GM23248 (cell line): Measurements from ENCODE around the gene UCHL1.

Source experiments
- EZH2 ChIP-seq: fragments of 200-600 bp; sonication (generic); IDR thresholded peaks from 2 replicates; pipeline ENCODE4 v1.6.1; 2018; ENCODE audit warnings: antibody characterized with exemption, mild to moderate bottlenecking; ENCODE audit not compliant: insufficient read depth, poor library complexity, severe bottlenecking
- EZH2phosphoT487 ChIP-seq: fragments of 200-600 bp; sonication (generic); IDR thresholded peaks from 2 replicates; pipeline ENCODE4 v1.6.1; 2018; ENCODE audit warnings: antibody characterized with exemption, moderate library complexity, mild to moderate bottlenecking, low read depth; ENCODE audit not compliant: insufficient read depth

DNA sequence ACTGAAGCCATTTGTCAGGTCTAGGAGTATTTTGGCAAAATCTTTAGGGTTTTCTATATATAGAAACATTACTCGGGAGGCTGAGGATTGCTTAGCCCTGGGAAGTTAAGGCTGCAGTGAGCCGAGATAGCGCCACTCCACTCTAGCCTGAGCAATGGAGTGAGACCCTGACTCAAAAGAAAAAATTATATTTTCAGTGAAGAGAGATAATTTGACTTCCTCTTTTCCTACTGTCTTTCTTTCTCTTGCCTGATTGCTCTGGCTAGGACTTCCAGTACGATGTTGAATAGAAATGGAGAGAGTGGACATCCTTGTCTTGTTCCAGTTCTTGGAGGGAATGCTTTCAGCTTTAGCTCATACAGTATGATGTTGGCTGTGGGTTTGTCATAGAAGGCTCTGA lies 44.4 kb downstream of the UCHL1 start:
- TF ChIP-seq EZH2phosphoT487 (no peak), EZH2 (no peak)
